Calu3 (cell line): ENCODE results near the gene EAPP. TPM values are rescaled to one million over a fixed set of nuclear protein-coding genes. Genes with fewer than 3 reads are reported as not detected.
"Not testable (repeated sequence)": the region's sequence is repeated elsewhere in the genome, so short reads cannot be mapped to it uniquely, and the experiment has no call there.

ENCODE experiments used
- BruUV-seq: library from RNA; stranded (reverse); fragments of 400-500 nt; replicated peaks from 2 replicates; lab custom pipeline; 2021; lab: Mats Ljungman, UMichigan
- CTCF ChIA-PET: fragments of 300-600 bp; sonication (Branson Sonifier 250); formaldehyde crosslinking; loops from one replicate; lab custom pipeline; 2022; ENCODE audit warnings: antibody characterized with exemption; lab: Charles Lee
- DNase-seq: peaks from one replicate; pipeline ENCODE4 v3.0.0; 2022
- H3K27ac Mint-ChIP-seq: one replicate; pipeline ENCODE4 v1.8.0; 2022; ENCODE audit warnings: mixed read lengths; ENCODE audit not compliant: unreplicated experiment
- H3K27me3 Mint-ChIP-seq: one replicate; pipeline ENCODE4 v1.8.0; 2022; ENCODE audit warnings: mixed read lengths; ENCODE audit not compliant: unreplicated experiment
- H3K36me3 Mint-ChIP-seq: one replicate; pipeline ENCODE4 v1.8.0; 2022; ENCODE audit warnings: mild to moderate bottlenecking, moderate library complexity, mixed read lengths; ENCODE audit not compliant: insufficient read depth, unreplicated experiment
- H3K4me1 Mint-ChIP-seq: one replicate; pipeline ENCODE4 v1.8.0; 2022; ENCODE audit warnings: mild to moderate bottlenecking, low read depth, mixed read lengths; ENCODE audit not compliant: unreplicated experiment
- H3K4me3 Mint-ChIP-seq: one replicate; pipeline ENCODE4 v1.8.0; 2022; ENCODE audit warnings: mild to moderate bottlenecking, low read depth, moderate library complexity, mixed read lengths; ENCODE audit not compliant: unreplicated experiment
- H3K9me3 Mint-ChIP-seq: one replicate; pipeline ENCODE4 v1.8.0; 2022; ENCODE audit warnings: low read depth, mixed read lengths; ENCODE audit not compliant: unreplicated experiment
- intact Hi-C: fragments of 100-400 bp; cut with micrococcal nuclease; formaldehyde crosslinking; loops from one replicate; pipeline ENCODE4 v1.10.0; 2022; ENCODE audit not compliant: unreplicated experiment
- total RNA-seq: library from RNA; stranded (reverse); gene quantifications from 2 replicates; pipeline ENCODE4 v1.2.3, GENCODE V29; 2022
- TF ChIP-seq, protein P1 (sequence below): fragments of 200-600 bp; IDR thresholded peaks from one replicate; pipeline ENCODE4 v1.8.0; 2022; ENCODE audit warnings: antibody characterized with exemption; ENCODE audit not compliant: unreplicated experiment

EAPP gene
- total RNA-seq, 1 experiment from 2014 or later: 24.5 TPM

DNA sequence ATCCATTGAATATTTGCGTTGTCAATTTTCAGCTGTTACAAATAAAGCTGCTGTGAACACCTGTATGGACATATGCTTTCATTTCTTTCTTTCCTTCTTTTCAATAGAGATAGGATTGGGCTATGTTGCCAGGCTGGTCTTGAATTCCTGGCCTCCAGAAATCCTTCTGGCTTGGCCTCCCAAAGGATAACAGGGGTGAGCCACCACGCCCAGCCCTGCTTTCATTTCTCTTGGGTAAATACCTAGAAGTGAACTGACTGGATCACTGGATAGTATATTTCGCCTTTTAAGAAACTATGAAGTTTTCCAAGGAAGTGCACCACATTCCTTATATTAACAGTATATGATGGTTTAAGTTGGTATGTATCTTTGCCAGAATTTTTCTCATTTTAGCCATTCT, 32.3 kb upstream of the EAPP start:
- DNase-seq: no peak
- Mint-ChIP-seq H3K4me3 (no peak overlapping the region), H3K27me3 (no peaks in the 10 kb centered on the region), H3K4me1 (no peaks in the 10 kb centered on the region), H3K36me3 (peaks cover 29% of the 10 kb centered on the region), H3K27ac (no peak overlapping the region), H3K9me3 (no peaks in the 10 kb centered on the region)
- intact Hi-C loops: no loop called here
- CTCF ChIA-PET: no interaction called here
- BruUV-seq: no TSS peak
- TF ChIP-seq, protein P1, sequence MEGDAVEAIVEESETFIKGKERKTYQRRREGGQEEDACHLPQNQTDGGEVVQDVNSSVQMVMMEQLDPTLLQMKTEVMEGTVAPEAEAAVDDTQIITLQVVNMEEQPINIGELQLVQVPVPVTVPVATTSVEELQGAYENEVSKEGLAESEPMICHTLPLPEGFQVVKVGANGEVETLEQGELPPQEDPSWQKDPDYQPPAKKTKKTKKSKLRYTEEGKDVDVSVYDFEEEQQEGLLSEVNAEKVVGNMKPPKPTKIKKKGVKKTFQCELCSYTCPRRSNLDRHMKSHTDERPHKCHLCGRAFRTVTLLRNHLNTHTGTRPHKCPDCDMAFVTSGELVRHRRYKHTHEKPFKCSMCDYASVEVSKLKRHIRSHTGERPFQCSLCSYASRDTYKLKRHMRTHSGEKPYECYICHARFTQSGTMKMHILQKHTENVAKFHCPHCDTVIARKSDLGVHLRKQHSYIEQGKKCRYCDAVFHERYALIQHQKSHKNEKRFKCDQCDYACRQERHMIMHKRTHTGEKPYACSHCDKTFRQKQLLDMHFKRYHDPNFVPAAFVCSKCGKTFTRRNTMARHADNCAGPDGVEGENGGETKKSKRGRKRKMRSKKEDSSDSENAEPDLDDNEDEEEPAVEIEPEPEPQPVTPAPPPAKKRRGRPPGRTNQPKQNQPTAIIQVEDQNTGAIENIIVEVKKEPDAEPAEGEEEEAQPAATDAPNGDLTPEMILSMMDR: no peak

DNA sequence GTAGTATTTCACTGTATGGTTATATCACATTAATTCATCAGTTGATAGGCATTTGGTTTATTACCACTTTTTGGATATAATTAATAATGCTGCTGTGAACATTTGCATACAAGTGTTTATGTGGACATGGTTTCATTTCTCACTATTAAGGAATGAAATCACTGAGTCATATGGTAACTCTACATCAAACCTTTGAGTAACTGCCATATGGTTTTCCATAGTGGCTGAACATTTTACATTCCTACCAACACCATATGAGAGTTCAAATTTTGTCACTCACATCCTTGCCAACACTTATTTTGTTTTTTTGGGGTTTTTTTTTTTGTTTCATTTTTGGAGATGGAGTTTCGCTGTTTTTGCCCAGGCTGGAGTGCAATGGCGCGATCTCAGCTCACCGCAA, 30.2 kb upstream of the EAPP start:
- Mint-ChIP-seq H3K27me3 (no peaks in the 10 kb centered on the region), H3K9me3 (no peaks in the 10 kb centered on the region), H3K27ac (no peak overlapping the region), H3K4me1 (no peaks in the 10 kb centered on the region), H3K4me3 (no peak overlapping the region), H3K36me3 (peaks cover 36% of the 10 kb centered on the region)
- TF ChIP-seq, protein P1: no peak
- CTCF ChIA-PET: no interaction called here
- no peak for DNase-seq
- BruUV-seq: no TSS peak
- intact Hi-C loops: no loop called here

DNA sequence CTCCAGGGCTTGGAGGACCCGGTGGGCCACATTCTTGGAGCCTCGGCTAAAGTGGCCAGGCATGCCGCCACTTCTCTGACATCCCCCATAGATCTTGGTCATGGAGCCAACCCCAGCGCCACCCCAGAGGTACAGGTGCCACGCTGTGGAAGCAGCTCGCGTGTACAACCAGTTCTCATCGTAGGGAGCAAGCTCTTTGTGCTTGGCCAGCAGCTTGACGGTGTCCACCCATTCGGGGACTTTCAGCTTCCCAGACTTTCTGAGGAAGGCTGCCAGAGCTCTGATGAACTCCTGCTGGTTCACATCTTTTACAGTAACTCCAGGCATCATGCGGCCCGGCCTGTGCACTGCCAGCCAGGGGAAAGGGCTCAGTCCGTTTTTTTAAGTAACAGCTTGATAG, 29.3 kb upstream of the EAPP start:
- Mint-ChIP-seq H3K36me3 (peaks cover 36% of the 10 kb centered on the region), H3K27me3 (no peaks in the 10 kb centered on the region), H3K27ac (no peak overlapping the region), H3K4me1 (no peaks in the 10 kb centered on the region), H3K4me3 (no peak overlapping the region), H3K9me3 (no peaks in the 10 kb centered on the region)
- intact Hi-C loops: no loop called here
- CTCF ChIA-PET: no interaction called here
- no peak for DNase-seq
- no TSS peak for BruUV-seq
- TF ChIP-seq, protein P1: no peak

DNA sequence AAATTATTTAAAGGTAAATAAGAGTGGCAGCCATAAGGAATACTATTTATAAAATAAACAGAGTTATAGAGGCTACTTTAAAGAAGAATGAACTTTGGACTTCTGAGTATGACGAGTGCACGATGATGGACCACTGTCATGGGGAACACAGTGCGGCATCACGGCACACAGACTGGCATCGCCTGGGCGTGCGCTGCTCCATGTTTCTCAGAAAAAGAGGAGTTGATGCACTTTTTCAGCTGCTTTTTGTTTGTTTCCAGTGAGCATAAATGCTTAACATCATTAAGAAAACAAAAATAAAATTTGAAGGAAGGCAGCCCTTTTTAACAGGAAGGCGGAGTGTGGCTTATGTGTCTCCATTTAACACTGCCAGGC, 23.3 kb upstream of the EAPP start:
- Mint-ChIP-seq H3K27ac (no peak overlapping the region), H3K27me3 (no peaks in the 10 kb centered on the region), H3K9me3 (no peaks in the 10 kb centered on the region), H3K4me3 (no peak overlapping the region), H3K36me3 (peaks cover 17% of the 10 kb centered on the region), H3K4me1 (no peaks in the 10 kb centered on the region)
- TF ChIP-seq, protein P1: no peak
- no TSS peak for BruUV-seq
- no peak for DNase-seq
- intact Hi-C loops: no loop called here
- CTCF ChIA-PET: interaction anchor here (0.6 kb wide), 1 partner anchor 208 kb away, joined by 3 read pairs; no protein-coding TSS in a partner anchor

DNA sequence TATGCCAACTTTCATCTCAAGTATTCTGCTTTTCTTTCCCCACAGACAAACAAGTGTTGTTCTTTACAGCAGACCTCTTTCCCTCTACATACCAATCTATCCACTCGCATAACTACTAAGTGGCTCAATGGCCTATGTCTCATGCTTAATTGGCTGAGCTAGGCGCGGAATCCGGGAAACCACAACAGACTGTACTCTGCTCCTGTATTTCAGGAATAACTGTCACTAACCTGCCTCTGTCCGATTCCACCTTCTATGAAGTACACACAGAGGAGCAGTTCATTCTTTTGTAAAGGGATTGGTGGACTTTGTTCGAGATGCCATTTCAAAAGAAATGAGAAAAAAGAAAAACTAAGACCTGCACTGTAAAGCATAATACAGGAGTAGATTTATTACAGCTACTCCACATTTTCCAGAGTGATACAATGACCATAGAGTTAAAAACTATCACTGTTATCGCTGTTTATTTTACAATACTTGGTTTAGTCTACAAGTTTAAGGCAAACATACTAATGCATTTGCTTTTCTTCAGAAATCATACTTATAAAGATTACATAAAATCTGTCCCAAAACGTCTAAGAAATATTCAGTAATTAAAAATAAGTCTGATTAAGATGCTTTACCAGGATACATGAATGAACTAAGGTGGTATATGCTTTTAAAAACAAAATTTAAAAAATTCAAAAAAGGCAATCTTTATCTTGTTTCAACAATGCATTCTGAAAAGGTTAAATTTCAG, 22.7 kb upstream of the EAPP start:
- H3K4me3 Mint-ChIP-seq, intact Hi-C loops, DNase-seq, H3K4me1 Mint-ChIP-seq, CTCF ChIA-PET, H3K27me3 Mint-ChIP-seq, H3K27ac Mint-ChIP-seq, H3K9me3 Mint-ChIP-seq: not testable (repeated sequence)
- peaks cover 15% of the 10 kb centered on the region for H3K36me3 Mint-ChIP-seq
- BruUV-seq: TSS peak; percentile 38

DNA sequence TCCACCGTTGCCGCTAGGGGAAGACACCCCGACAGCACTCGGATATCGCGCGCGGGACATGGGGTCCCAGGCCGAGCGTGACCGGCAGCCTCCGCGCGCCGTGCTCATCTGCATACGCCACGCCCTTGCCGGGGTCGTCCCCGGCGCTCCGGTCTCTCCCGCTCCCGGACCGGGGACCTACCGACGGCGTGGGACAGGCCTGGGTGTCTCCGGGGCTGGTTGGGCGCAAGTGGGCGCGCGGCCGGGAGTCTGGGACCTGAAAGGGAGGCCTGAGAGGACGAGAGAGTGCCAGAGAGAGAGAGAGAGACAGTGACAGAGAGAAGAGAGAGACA, 17.0 kb upstream of the EAPP start:
- H3K36me3 Mint-ChIP-seq, H3K9me3 Mint-ChIP-seq, BruUV-seq, CTCF ChIA-PET, intact Hi-C loops, H3K4me3 Mint-ChIP-seq, DNase-seq, H3K27ac Mint-ChIP-seq, H3K27me3 Mint-ChIP-seq: not testable (repeated sequence)
- peaks cover 10% of the 10 kb centered on the region for H3K4me1 Mint-ChIP-seq
